HG02973 (cell line): Measurements from ENCODE around the gene PTPRD.
"Not testable (repeated sequence)": the region's sequence is repeated elsewhere in the genome, so short reads cannot be mapped to it uniquely, and the experiment has no call there.

Experiments used
- ATAC-seq: cut with Tn5 transposase; IDR thresholded peaks from one replicate; pipeline ENCODE4 v1.9.1; 2021; ENCODE audit warnings: moderate library complexity; ENCODE audit not compliant: unreplicated experiment

PTPRD gene

DNA sequence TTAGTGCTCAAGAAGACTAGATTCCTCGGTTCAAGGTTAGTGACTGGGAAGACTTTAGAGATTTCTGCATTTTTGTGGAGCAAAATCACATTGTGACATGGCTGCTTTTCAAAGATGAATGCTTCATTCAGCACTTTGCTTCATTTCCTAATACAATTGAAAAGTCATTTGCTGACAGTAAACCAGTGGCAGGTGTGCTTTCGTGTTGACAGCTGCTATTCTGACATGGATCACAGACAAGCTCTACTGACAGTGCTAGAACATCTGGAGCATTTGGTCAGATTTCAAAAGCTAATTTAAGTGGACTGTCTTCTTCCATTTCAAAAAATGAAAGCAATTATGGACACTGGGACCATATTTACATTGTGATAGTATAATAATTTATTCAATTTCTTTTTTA lies 1060.1 kb downstream of the PTPRD start:
- no peak for ATAC-seq

- no peak for ATAC-seq
Observed at GRCh38 chr9:9538766-9539165, 1074.0 kb downstream of the PTPRD start.

- no peak for ATAC-seq
Observed at GRCh38 chr9:9538356-9538755, 1074.4 kb downstream of the PTPRD start.

- ATAC-seq = no peak
Observed at GRCh38 chr9:9536523-9536922, 1076.3 kb downstream of the PTPRD start.

DNA sequence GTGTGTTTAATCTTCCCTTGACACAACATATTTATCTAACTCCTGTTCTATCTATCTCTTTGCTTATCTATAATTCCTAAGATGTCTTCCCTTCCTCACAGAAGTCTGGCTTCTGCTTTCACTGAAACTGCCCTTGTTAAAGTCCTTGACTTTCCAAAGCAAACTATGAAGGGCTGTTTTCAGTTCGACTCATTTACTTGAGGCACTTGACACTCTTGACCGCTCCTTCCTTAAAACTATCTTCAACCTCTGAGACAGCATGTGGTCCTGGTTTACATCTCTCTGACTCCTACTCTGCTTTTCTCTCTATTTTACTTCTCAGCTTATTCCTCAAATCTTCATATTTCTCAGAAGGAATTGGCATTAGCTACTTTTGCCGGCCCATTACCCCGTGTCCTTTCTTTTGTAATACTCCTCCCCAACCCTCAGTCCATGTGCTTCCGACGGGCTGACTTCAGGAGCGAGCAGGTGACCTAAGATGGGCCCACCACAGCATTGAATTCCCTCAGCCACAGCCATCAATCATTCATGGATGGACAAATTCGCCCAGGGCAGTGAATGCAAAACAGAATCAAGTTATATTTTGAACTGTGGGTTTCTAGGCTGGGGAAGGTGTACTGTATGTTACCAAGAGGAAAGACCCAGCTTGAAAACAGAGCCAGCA lies 1089.2 kb downstream of the PTPRD start:
- ATAC-seq = no peak

DNA sequence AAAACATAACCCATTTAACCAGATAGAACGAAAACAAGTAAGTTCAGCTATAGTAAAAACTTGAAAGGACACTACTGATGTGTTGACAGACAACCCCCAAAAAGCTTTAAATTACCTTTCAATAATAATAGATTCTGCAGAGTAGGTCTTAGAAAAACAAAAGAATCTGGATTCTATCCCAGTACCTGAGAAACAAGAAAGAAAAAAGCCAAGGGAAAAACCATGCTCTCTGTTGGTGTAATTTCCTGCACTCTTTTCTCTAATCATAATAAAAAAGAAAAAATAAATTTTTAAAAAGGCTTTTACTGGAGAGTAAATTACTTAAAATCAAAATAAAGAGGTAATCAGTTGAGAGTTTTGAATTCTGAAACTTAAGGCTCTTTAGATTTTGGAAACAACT lies 1090.4 kb downstream of the PTPRD start:
- ATAC-seq = no peak

DNA sequence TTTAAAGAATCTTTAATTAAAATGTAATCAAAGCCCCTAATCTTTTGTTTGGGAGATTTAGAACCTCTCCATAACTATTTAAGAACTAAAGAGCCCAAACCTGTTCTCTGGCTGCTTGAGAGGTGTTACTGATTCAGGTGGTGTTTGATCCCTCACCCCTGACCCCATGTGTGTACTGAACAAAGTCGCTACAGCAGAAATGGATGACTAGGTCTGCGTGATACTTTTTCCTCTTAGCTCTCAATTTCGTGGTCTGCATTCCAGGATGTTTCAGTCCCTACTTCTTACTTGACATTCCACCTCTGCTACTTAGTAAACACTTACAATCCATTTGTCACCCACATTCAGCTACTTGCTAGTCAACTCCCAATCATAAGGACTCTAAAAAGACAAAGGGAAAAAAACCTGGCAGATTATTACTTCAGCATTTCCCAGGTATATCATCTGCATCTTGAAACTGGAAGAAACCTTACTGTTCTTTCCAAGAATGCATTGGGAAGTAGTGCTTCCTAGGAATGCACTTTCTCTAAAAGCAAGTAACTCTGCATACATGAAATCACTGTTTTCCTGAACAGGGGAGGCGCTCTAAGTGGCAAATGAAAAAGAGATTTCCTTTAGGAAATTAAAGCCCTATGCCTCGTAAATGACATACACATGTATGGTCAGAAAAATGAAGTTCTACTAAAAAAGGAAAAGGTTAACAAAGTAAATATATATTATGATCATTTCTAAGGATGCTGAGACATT lies 1091.6 kb downstream of the PTPRD start:
- ATAC-seq = no peak

GRCh38 chr9:9504869-9505268 lies 1107.9 kb downstream of the PTPRD start:
- ATAC-seq = no peak

DNA sequence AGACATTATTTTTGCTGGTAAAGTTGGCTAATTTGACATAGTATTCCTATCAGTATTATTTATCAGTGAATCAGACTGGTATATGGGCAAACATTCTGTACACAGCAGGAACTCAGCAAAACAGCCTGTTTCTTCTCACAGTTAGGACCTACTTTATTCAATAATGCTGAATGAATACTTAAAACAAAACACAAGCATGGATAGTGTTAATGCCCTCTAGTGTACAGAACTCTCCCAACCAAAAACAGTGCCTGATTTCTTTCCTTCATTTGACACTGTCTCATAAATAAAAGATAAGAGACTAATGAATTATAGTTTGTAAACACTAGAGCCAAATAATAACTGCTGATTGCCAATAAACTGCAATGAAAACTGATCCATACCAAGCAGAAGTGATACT lies 1113.3 kb downstream of the PTPRD start:
- ATAC-seq = no peak

- no peak for ATAC-seq
Observed at GRCh38 chr9:9498846-9499245, 1114.0 kb downstream of the PTPRD start.

DNA sequence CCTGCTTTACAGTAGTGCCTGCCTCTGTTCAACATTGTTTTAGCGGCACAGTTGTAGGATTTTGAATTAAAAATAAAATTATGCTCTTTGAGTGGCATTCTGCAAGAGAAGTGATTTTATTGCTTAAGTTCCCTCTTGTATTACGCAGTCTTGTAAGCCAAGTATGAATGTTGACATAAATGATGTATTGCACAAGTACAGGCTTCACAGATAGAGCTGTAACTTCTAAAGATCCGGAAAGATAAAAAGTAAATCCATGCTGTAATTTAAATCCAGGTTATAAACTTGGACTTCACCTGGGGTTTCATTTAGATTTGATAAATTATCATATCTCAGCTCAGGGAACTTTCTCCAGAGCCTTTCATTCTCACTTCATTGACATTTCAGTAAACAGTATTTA lies 1114.7 kb downstream of the PTPRD start:
- ATAC-seq = no peak

DNA sequence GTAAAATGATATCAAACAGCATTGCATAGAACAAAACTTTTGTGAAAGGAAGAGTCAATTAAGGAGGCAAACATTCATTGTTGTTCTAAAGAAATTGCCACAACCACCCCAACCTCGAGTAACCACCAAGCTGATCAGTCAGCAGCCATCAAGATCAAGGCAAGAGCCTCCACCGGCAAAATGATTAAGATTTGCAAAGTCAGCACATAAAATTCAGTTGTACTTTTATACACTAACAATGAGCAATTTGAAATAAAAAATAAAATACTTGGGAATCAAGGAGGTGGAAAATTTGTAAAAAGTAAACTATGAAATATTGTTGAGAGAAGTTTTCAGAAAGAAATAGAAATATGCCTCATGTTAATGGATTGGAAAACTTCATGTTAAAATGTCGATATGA lies 1118.5 kb downstream of the PTPRD start:
- no peak for ATAC-seq

DNA sequence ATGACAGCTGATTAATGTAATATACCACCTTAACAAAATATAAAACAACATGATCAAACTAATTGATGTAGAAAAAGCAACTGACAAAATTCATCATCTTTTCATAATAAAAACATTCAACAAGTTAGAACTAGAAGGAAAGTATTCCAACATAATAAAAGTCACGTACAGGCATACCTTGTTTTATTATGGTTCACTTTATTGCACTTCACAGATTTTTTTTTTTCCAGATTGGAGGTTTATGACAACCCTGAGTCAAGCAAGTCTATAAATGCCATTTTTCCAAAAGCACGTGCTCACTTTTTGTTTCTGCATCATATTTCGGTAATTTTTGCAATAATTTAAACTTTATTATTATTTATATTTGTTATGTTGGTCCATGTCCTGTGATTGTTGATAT lies 1120.3 kb downstream of the PTPRD start:
- ATAC-seq = no peak

GRCh38 chr9:9489183-9489582 lies 1123.6 kb downstream of the PTPRD start:
- no peak for ATAC-seq

GRCh38 chr9:9483175-9483574 lies 1129.6 kb downstream of the PTPRD start:
- no peak for ATAC-seq

GRCh38 chr9:9478741-9479140 lies 1134.1 kb downstream of the PTPRD start:
- no peak for ATAC-seq

GRCh38 chr9:9469271-9469670 lies 1143.5 kb downstream of the PTPRD start:
- no peak for ATAC-seq

- ATAC-seq = not testable (repeated sequence)
Observed at GRCh38 chr9:9441874-9442273, 1170.9 kb downstream of the PTPRD start.

GRCh38 chr9:9437641-9438040 lies 1175.2 kb downstream of the PTPRD start:
- ATAC-seq = no peak

DNA sequence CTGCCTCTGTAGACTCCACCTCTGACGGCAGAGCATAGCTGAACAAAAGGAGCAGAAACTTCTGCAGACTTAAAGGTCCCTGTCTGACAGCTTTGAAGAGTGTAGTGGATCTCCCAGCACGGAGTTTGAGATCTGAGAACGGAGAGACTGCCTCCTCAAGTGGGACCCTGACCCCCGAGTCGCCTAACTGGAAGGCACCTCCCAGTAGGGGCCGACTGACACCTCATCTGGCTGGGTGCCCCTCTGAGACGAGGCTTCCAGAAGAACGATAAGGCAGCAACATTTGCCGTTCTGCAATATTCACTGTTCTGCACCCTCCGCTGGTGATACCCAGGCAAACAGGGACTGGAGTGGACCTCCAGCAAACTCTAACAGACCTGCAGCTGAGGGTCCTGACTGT lies 1186.3 kb downstream of the PTPRD start:
- ATAC-seq = not testable (repeated sequence)

GRCh38 chr9:9412241-9412640 lies 1200.6 kb downstream of the PTPRD start:
- no peak for ATAC-seq

DNA sequence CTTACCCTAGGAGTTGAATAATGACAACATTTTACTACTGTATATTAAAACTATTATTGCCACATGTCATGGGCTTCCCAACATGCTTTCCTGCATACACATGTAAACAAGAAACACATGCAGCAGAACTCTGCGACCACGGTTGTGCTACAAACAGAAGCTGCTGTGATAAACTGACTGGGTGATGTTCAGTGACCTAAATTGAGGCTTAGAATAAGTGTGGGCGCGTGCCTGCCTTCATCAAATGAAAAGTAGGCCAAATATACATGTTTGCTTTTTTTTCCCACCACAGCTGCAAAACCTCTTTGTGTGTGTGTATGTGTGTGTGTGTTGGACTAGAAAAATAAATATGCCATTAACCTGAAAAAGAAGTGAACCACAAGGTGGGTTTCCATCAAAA lies 1202.1 kb downstream of the PTPRD start:
- ATAC-seq = no peak

DNA sequence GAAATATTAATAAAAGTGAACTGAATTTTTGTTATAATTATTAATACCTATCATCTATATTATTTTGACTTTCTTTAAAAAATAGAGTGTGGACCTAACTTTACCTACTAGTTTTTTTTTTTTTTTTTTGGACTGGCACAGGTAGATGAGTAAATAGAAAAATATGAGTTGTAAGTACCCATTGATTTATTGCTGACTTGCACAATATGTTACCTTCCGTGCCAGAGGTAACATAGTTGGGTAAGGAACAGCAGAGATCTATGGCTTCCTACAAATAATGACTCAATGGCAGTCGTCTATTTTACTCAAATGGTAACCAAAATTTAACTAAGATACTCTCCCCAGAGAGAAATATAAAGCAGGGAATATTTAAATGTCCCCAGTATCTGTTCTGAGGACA lies 1212.8 kb downstream of the PTPRD start:
- no peak for ATAC-seq
